HG03432 (cell line): ENCODE results near the gene PROSER3.

Experiments used
- ATAC-seq: cut with Tn5 transposase; IDR thresholded peaks from one replicate; pipeline ENCODE4 v1.9.1; 2021; ENCODE audit warnings: mild to moderate bottlenecking, moderate library complexity; ENCODE audit not compliant: unreplicated experiment

The PROSER3 gene

DNA sequence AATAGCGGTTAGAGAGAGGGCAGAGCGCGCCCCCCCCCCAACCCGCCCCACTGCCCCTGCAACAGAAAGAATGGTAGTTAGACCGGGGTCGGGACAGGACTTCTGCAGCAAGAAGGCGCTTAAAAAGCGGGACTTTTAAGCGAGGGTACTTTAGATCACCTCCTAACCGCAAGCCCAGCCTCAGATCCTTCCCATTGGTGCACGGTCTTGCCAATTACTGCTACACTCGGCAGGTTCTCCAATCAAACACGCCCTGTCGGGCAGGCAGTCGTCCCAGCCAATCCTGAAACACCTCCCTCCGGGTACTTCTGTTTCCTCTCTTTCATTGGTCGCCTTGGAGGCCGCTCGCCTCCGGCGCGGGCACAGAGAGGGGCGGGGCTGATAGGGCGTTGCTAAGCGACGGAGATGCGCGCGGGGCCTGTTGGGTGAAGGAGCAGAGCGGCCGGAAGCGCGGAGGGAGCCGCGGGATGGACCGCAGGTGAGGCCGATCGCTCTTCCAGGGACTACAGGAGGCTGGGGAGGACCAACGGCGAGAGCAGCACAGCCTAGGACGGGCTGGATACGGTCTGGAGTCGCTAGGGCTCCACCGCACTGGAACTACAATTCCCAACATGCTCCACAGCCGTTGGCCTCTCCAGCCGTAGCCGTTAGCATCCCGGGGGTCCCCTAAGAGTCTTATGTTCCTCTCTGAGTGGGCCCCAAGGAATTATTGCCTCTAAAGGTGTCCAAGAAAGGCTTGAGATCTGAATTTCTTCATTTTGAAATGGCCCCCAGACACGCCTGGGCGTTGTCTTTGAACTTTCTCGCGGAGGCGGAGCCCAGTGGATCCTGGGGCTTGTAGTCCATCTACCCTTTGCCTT is at the start of gene PROSER3:
PROSER3 (plus strand) TSS at position 428 of the 860 bp plus-strand sequence; CDS start at position 468, 40 bp downstream.
- ATAC-seq = peak; percentile 92

DNA sequence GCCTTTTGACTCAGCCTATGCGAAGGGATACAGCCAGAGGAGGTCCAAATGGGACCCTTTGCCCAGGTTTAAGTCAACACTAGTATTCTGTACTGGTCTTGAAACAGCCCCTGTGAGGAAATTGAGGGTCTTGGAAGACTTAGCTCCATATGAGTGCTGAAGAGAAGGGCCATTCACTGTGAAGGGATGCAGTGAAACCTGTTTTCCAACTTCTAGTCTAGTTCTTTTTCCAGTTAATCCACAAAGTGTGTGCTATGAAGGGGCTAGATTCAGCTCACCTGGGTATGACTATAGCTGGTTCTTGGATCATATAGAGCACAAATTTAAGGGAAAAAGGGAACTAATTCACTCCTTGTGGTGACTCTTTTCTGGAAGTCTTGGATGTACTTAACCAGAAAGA is 49.6 kb upstream of the PROSER3 start:
- ATAC-seq = no peak

DNA sequence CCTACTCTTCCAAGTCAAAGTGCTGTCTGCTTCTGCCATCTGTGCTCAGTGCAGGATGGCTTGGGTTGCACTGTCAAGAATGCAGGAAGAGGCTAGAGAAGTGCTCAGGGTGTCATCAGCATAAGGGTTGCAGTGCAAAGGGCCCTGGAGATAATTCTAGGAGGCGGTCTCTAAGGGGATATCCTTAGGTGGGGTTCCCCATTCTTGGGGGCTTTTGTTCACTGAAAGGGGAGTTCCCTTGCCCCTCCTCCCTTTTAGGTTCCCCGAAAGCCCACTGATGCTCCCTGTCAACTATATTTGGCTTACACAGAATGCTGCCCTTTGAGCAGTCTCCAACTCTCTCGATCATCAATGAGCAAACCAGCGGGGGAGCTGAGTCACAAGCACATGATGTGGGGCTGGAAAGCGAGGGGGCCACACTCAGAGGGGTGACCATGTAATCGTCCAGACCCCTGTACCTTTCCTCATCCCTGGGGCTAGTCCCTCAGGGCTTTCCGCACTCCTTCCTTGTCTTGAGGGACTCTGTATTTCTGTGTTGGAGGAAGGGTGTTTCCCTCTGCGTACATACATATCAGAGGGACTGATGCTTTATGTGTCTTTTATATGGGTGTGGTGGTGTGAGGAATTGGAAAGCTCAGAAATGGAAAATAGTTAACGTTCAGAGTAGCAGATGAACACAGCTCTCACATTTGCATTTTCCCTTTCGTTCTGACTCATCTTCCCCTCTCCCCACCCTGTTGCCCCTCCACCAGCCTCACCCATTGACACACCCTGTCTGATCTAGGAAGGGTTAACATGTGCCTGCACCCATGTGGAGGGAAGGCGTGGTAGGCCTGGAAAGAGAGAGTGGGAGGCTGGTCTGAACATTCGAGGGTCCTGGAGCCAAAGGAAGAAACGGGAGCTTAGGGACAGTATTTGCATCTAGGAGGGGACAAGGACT is 46.9 kb upstream of the PROSER3 start:
- peak; percentile 35 for ATAC-seq

DNA sequence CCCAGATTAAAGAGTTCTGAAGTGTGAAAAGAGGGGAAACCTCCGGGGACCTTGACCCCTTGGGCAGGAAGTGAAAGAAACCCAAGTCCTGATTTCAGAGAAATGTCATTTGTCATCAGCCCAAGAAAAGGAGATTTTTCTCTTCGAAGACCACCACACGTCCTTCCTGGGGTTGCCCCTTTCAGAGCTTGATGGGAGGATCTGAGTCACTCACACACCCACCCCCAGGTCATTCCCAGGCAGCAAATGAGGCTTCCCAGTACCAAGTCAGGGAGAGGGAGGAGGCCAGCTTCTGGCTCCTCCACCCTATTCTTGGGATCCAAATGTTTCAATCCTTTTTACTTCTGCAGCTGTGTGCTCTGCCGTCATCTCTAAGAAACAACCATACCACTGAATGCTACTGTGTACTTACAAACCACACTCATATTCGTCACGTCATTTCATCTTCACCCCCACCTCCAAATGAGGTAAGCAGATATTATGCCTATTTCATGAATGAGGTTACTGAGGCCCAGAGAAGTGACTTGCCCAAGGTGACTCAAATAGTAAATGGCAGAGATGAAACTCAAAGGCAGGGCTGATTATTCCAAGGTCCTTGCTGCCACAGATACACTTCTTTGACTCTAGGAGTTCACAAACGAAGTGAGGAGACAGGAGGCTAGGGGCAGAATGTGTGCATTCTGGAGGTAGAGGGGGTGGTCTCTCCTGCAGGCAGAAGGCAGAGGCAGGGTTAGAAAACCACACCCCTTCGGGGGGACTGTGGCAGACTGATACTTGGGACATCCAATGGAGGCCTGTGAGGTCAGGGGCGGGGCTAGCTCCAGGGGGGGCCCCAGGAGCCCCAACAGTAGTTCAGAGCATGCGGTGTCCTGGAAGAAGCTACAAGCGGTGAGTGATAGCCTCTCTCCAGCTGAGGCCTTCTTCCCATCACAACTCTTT is 45.1 kb upstream of the PROSER3 start:
- ATAC-seq = peak; percentile 7

DNA sequence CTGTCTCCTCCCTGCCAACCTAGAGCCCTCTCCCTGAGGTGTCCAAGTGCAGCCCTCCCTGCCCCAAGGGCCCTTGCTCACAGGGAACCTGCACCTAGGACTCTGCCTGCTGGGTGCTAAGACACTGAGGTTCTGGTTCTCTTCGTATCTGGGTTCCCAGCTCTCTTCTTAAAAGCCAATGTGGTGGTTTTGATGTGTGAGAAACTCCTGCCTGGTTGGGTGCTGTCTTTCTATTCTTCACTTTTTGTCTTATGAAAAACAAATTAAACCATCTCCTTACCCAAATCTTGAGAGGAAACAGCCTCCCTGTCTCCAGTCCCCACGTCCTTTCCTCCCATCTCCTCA is 44.5 kb upstream of the PROSER3 start:
- no peak for ATAC-seq

DNA sequence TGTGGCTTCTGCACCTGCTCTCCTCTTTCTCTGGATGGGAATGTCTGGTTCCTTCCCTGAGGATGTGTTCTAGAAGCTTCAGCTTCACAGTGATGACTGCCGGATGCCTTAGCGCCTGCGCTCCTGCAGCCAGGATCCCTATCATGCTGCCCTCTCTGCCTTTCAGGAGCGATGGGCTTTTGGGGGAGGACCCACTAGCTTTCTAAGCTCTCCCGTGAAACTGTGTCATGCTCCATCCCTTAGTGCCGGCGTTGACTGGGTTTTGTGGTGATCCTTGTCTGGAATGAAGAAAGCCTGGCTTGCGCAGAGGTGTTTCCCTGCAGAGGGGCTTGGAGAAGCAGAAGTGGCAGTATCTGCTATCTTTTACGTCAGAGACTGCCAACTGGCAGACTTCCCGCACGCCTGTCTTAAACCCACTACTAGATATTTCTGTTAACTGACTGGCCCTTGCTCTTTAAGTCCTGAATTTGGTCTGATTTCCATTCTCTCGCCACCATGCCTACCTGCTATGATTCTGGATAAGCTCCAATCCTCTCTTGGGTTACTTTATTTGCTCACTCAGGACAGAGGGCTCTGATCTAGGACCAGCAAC is 44.0 kb upstream of the PROSER3 start:
- ATAC-seq = no peak

DNA sequence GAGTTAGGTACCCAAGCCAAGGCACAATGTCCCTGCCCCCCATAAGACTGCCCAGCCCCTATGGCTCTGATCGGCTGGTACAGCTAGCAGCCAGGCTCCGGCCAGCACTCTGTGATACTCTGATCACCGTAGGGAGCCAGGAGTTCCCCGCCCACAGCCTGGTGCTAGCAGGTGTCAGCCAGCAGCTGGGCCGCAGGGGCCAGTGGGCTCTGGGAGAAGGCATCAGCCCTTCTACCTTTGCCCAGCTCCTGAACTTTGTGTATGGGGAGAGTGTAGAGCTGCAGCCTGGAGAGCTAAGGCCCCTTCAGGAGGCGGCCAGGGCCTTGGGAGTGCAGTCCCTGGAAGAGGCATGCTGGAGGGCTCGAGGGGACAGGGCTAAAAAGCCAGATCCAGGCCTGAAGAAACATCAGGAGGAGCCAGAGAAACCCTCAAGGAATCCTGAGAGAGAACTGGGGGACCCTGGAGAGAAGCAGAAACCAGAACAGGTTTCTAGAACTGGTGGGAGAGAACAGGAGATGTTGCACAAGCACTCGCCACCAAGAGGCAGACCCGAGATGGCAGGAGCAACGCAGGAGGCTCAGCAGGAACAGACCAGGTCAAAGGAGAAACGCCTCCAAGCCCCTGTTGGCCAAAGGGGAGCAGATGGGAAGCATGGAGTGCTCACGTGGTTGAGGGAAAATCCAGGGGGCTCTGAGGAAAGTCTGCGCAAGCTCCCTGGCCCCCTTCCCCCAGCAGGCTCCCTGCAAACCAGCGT is 43.2 kb upstream of the PROSER3 start:
- ATAC-seq = no peak

DNA sequence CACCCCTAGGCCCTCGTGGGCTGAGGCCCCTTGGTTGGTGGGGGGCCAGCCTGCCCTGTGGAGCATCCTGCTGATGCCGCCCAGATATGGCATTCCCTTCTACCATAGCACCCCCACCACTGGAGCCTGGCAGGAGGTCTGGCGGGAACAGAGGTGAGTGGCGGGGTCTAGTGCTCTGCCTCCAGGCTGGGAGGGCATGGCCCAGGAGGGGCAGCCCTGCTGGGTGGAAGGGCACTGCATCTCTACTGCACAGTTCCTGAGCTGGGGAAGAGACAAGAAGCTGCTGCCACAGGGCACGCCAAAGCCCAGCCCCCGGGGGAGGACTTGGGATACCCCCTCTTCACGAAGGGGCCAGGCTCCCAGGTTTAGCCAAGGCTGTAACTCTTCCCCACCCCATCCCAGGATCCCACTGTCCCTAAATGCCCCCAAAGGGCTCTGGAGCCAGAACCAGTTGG is 42.6 kb upstream of the PROSER3 start:
- ATAC-seq = no peak

DNA sequence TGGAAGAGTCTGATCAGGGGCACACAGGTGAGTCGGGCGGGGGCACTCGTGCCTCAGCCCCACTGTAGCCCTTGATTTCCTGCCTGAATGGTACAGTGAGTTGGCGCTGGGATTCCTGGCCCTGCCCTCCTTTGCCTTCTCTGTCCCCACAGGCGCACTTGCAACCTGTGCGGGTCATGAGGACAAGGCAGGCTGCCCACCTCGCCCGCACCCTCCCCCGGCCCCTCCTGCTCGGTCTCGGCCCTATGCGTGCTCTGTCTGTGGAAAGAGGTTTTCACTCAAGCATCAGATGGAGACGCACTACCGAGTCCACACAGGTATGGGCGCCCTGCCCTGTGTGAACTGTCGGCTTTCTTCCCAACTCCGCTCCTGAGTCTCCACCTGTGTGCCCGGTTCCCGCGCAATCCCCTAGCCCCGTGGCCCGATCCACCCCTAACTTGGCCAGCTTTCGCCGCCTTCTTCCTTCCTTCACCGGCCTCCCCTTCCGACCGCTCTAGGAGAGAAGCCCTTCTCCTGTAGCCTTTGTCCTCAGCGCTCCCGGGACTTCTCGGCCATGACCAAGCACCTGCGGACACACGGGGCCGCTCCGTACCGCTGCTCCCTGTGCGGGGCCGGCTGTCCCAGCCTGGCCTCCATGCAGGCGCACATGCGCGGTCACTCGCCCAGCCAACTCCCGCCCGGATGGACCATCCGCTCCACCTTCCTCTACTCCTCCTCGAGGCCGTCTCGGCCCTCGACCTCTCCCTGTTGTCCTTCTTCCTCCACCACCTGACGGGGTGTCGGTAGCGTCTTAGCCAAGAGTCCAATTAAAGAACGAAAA is 41.8 kb upstream of the PROSER3 start:
- no peak for ATAC-seq

DNA sequence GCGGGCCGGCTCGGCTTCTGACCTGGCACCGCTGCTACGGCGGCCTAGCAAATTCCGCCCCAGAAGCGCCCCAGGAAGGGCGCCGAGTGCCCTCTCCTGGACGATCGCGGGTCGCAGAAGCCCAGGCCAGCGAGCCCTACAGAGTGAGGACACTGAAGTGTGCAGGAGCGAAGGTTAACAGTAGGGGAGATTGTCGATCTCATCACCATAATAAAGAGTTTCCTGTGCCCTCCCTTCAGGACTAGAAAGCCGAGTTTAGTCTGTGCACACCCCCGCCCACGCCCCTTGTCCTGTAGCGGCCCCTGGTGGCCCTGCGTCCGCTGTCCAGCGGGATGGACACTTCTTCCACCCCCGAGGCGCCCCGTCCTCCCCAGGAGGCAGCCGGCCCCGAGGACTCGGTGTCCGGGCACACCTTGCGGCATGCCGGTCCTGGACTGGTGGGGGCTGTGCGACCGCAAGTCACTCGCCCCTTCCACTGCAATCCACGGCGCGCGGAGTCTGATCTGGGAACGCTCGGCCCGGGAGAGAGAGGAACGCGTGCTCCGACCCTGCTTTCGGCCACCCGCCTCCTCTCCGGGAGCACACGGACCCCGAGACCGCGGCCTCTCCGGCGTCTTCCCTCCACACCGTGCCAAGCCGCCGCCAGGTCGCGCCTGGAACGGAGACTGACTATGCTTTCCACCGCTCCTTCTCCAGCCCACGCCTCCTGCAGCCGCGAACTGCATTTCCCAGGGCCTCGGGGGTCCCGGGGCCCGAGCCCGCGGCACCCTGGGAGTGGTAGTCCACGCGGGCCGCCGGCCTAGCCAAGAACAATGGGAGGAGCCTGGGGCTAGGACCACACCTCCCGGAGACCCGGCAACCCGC is 40.9 kb upstream of the PROSER3 start:
- ATAC-seq = peak; percentile 52

DNA sequence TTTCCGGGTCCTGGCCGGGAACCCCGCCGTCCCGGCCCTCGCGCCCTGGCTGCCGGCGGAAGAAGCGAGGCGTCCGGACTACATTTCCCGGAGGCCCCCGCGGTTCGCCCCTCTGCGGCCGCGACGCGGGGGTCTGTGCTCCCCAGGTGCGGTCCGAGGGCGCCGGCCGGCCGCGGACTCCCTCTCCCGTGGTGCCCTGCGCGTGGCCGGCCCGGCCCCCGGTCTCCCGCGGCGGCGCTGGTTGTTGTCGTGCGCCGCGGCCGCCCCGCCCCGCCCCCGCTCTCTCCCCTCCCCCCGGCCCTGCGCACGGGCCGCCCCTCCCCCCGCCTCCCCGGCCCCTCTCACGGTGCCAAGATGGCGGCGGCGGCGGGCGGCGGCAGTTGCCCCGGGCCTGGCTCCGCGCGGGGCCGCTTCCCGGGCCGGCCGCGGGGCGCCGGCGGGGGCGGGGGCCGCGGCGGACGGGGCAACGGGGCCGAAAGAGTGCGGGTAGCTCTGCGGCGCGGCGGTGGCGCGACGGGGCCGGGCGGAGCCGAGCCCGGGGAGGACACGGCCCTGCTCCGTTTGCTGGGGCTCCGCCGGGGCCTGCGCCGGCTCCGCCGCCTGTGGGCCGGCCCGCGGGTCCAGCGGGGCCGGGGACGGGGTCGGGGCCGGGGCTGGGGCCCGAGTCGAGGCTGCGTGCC is 40.2 kb upstream of the PROSER3 start, which contains the start of gene KMT2B:
KMT2B (plus strand) TSS at position 339 of the 680 bp plus-strand sequence; CDS start at position 355, 16 bp downstream.
- ATAC-seq = no peak

DNA sequence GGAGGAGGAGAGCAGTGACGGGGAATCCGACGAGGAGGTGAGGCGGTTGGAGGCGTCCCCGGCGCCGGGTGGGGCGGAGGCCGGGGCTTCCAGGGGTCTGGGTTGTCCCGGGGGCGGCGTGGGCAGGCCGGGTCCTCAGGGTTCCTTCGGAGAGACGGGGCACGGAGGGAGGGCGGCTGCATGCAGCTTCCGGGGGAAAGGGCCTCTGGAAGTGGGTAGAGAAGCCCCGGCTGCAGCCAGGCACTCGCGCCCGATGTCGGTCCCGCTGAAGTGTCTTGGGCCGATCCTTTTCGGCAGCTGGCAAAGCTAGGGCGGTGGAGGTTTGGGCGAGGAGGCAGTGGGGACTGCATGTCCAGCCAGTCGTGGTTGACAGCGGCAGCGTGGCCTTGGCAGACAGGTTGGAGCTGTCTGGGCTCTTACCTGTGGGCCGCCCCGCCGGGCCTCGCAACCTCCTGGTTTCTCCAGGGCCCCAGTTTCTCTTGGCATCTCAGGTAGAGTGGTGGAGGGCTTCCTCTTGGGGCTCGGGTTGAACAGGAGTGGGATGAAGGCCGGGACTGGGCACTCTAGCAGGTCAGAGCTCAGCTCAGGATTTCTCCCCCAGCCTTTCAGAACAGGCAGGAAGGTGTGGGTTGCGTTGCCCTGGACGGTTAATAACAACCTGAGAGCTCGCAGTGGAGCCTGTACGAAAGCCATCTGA is 39.5 kb upstream of the PROSER3 start:
- ATAC-seq = peak; percentile 4

DNA sequence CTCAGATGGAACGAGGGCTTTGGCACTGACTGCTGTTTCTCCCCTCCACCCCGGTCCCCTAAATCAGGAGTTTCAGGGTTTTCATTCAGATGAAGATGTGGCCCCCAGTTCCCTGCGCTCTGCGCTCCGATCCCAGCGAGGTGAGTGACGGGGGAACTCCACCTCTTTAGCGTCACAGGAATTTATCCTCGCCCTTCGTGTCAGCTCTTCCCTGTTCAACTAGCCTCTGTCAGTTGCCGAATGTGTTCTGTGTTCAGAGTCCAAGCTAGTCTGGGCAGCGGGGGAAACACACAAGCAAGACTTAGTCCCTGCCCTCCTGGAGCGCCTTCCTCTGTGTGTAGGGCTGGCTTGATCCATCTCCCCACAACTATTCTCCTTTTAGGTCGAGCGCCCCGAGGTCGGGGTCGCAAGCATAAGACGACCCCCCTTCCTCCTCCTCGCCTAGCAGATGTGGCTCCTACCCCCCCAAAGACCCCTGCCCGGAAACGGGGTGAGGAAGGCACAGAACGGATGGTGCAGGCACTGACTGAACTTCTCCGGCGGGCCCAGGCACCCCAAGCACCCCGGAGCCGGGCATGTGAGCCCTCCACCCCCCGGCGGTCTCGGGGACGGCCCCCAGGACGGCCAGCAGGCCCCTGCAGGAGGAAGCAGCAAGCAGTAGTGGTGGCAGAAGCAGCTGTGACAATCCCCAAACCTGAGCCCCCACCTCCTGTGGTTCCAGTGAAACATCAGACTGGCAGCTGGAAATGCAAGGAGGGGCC is 38.4 kb upstream of the PROSER3 start:
- ATAC-seq = no peak

DNA sequence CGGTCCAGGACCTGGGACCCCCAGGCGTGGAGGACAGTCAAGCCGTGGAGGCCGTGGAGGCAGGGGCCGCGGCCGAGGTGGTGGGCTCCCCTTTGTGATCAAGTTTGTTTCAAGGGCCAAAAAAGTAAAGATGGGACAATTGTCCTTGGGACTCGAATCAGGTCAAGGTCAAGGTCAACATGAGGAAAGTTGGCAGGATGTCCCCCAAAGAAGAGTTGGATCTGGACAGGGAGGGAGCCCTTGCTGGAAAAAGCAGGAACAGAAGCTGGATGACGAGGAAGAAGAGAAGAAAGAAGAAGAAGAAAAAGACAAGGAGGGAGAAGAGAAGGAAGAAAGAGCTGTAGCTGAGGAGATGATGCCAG is 37.8 kb upstream of the PROSER3 start:
- ATAC-seq = no peak

DNA sequence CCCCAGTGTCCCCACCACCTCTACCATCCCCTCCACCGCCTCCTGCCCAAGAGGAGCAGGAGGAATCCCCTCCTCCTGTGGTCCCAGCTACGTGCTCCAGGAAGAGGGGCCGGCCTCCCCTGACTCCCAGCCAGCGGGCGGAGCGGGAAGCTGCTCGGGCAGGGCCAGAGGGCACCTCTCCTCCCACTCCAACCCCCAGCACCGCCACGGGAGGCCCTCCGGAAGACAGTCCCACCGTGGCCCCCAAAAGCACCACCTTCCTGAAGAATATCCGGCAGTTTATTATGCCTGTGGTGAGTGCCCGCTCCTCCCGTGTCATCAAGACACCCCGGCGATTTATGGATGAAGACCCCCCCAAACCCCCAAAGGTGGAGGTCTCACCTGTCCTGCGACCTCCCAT is 37.3 kb upstream of the PROSER3 start:
- ATAC-seq = no peak

DNA sequence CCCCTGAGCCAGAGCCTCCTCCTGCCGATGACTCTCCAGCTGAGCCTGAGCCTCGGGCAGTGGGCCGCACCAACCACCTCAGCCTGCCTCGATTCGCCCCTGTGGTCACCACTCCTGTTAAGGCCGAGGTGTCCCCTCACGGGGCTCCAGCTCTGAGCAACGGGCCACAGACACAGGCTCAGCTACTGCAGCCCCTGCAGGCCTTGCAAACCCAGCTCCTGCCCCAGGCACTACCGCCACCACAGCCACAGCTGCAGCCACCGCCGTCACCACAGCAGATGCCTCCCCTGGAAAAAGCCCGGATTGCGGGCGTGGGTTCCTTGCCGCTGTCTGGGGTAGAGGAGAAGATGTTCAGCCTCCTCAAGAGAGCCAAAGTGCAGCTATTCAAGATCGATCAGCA is 36.6 kb upstream of the PROSER3 start:
- no peak for ATAC-seq
